Parathyroid adenoma (tissue), 2 donors: ENCODE measurements around the gene YJEFN3.

Experiments
- H2AFZ ChIP-seq: fragments of 300-600 bp; sonication (generic); one replicate; pipeline ENCODE4 v1.7.0; 2017; ENCODE audit warnings: antibody characterized with exemption, mild to moderate bottlenecking
- H3K27ac ChIP-seq: fragments of 300-600 bp; sonication (generic); one replicate; pipeline ENCODE4 v1.7.0; 2017
- H3K27me3 ChIP-seq: fragments of 300-600 bp; sonication (generic); one replicate; pipeline ENCODE4 v1.7.0; 2017; ENCODE audit warnings: low read length; ENCODE audit not compliant: control insufficient read depth, insufficient read depth
- H3K36me3 ChIP-seq: fragments of 300-600 bp; sonication (generic); one replicate; pipeline ENCODE4 v1.7.0; 2017; ENCODE audit warnings: low read length; ENCODE audit not compliant: control insufficient read depth, insufficient read depth
- H3K4me1 ChIP-seq: fragments of 300-600 bp; sonication (generic); one replicate; pipeline ENCODE4 v1.7.0; 2017; ENCODE audit warnings: control low read depth
- H3K4me2 ChIP-seq: fragments of 300-600 bp; sonication (generic); one replicate; pipeline ENCODE4 v1.7.0; 2017; ENCODE audit warnings: low read length
- H3K4me3 ChIP-seq: fragments of 300-600 bp; sonication (generic); one replicate; pipeline ENCODE4 v1.7.0; 2017; ENCODE audit warnings: low read depth, low read length
- H3K79me2 ChIP-seq: fragments of 300-600 bp; sonication (generic); one replicate; pipeline ENCODE4 v1.7.0; 2017; ENCODE audit warnings: control low read depth
- H3K9ac ChIP-seq: fragments of 300-600 bp; sonication (generic); one replicate; pipeline ENCODE4 v1.7.0; 2017; ENCODE audit warnings: mild to moderate bottlenecking
- H3K9me3 ChIP-seq: fragments of 300-600 bp; sonication (generic); one replicate; pipeline ENCODE4 v1.7.0; 2017; ENCODE audit warnings: low read length; ENCODE audit not compliant: control insufficient read depth
- TF ChIP-seq, protein P1 (sequence below): fragments of 300-600 bp; sonication (generic); IDR thresholded peaks from one replicate; pipeline ENCODE4 v1.7.0; 2017; ENCODE audit warnings: antibody characterized with exemption, mild to moderate bottlenecking
- donor health status: primary hyperparathyroidism.

YJEFN3 gene

DNA sequence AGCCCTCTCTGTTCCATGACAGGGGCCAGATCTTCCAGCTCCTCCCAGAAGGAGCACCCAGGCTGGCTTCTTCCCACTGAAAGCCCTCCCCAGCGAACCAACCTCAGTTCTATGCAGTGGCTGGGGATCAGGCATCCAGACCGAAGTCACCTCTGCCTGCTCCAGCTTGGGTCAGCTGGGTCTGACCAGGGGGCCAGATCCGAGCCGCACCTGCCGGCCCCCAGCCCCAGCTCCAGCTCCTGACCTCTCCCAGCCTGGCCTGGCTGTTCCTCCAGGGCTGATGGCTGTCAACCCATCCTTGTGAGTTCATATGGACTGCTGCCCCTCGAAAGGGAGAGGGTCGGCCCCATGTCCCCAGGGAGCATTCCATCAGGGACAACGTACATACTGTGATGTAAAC, 21.4 kb upstream of the YJEFN3 start:
- H3K27ac ChIP-seq = no peak overlapping the region
- no peak overlapping the region for H3K9ac ChIP-seq
- no peaks in the 10 kb centered on the region for H3K27me3 ChIP-seq
- no peak overlapping the region for H2AFZ ChIP-seq
- H3K9me3 ChIP-seq = no peaks in the 10 kb centered on the region
- no peaks in the 10 kb centered on the region for H3K36me3 ChIP-seq
- TF ChIP-seq, protein P1, sequence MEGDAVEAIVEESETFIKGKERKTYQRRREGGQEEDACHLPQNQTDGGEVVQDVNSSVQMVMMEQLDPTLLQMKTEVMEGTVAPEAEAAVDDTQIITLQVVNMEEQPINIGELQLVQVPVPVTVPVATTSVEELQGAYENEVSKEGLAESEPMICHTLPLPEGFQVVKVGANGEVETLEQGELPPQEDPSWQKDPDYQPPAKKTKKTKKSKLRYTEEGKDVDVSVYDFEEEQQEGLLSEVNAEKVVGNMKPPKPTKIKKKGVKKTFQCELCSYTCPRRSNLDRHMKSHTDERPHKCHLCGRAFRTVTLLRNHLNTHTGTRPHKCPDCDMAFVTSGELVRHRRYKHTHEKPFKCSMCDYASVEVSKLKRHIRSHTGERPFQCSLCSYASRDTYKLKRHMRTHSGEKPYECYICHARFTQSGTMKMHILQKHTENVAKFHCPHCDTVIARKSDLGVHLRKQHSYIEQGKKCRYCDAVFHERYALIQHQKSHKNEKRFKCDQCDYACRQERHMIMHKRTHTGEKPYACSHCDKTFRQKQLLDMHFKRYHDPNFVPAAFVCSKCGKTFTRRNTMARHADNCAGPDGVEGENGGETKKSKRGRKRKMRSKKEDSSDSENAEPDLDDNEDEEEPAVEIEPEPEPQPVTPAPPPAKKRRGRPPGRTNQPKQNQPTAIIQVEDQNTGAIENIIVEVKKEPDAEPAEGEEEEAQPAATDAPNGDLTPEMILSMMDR = no peak
- H3K4me1 ChIP-seq = no peaks in the 10 kb centered on the region
- no peak overlapping the region for H3K4me3 ChIP-seq
- no peak overlapping the region for H3K4me2 ChIP-seq
- no peaks in the 10 kb centered on the region for H3K79me2 ChIP-seq

DNA sequence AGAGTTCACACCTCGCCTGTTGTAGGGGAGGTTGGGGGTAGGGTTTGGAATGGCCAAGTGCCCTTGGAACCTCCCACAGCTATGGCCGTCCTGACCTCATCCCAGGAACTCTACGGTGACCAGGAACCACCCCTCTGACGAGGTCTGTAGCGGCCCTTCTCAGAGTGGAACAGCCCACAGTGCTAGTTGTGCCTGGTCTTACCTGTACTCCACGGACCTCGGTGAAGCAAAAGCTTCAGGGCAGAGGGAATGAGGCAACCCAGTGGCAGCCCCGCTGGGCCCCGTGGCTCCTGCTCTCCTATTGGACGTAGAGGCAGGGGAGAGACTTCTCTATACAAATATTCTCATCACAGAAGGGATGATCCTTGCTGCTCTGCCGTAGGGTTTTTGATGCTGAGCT, 20.5 kb upstream of the YJEFN3 start:
- Histone ChIP-seq H2AFZ (no peak overlapping the region), H3K27me3 (no peaks in the 10 kb centered on the region), H3K9ac (no peak overlapping the region), H3K36me3 (no peaks in the 10 kb centered on the region), H3K4me1 (no peaks in the 10 kb centered on the region), H3K79me2 (no peaks in the 10 kb centered on the region), H3K4me3 (no peak overlapping the region), H3K9me3 (no peaks in the 10 kb centered on the region), H3K4me2 (no peak overlapping the region), H3K27ac (no peak overlapping the region)
- TF ChIP-seq, protein P1 = no peak

DNA sequence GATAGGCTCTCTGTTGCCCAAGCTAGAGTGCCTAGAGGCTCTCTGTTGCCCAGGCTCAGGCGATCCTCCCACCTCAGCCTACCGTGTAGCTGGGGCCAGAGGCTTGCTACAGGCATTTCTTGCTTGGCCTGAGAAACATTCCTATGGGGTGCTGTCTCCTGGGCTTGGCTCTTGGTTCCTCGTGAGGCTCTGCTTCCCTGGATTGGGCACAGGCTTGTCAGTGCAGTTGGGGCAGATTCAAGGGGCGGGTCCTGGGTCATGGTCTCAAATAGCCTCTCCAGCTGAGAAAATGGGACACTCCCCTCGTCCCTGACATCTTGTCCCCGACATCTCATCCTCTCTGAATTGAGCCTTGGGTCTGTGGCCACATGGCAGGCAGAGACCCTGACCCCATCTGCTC, 18.3 kb upstream of the YJEFN3 start:
- Histone ChIP-seq H3K4me3 (no peak overlapping the region), H3K9ac (no peak overlapping the region)

DNA sequence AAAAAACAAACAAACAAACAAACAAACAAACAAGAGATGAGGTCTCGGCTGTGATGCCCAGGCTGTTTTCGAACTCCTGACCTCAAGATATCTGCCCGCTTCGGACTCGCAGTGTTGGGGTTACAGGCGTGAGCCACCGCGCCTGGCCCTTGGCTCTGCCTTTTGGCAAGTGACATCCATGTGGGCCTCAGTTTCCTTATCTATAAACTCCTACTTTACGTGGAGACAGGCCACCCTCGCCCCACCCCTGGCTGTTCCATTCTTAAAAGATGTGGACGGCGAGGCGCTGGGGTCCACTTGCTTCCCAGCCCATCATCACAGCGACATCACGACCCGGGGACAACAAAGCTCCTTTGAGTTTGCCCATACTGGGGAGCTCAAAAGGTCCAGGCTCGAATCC, 15.0 kb upstream of the YJEFN3 start:
- Histone ChIP-seq H3K9me3 (no peaks in the 10 kb centered on the region), H3K9ac (no peak overlapping the region), H3K79me2 (peaks cover 23% of the 10 kb centered on the region), H2AFZ (no peak overlapping the region), H3K4me3 (no peak overlapping the region), H3K27ac (no peak overlapping the region), H3K4me2 (peak overlapping the region; percentile 35), H3K4me1 (peaks cover 10% of the 10 kb centered on the region), H3K27me3 (no peaks in the 10 kb centered on the region), H3K36me3 (no peaks in the 10 kb centered on the region)
- TF ChIP-seq, protein P1 = no peak

More for the DNA sequence above, 18.3 kb upstream of the YJEFN3 start:
- Histone ChIP-seq H3K27me3 (no peaks in the 10 kb centered on the region), H3K27ac (no peak overlapping the region), H3K36me3 (no peaks in the 10 kb centered on the region), H3K4me2 (no peak overlapping the region), H3K79me2 (peaks cover under 1% of the 10 kb centered on the region), H2AFZ (no peak overlapping the region), H3K9me3 (no peaks in the 10 kb centered on the region), H3K4me1 (peaks cover 1% of the 10 kb centered on the region)
- TF ChIP-seq, protein P1 = no peak

DNA sequence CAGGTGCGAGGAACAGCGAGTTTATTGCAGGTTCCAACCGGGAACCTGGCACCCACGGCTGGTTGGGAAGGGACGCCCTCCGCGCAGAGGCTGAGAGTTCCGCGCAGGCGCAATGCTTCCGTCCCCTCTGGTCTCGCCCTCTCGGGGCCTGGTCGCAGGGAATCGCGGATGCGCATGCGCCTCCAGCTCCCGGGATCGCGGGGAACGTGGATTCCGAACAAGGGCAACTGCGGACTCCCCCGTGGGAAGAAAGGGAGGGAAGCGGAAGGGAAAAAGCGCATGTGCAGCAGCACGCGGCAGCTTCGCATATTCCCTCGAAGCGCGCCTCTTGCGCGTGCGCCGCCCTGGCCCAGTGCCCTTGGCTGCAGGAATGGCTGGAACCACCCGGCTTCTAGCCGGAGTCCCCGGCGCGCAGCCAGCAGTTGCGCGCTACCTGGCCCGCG, 14.5 kb upstream of the YJEFN3 start:
- Histone ChIP-seq H3K27ac (no peak overlapping the region), H3K4me2 (peak overlapping the region; percentile 35), H3K36me3 (no peaks in the 10 kb centered on the region), H3K4me1 (peaks cover 10% of the 10 kb centered on the region), H3K79me2 (peaks cover 26% of the 10 kb centered on the region), H3K9me3 (no peaks in the 10 kb centered on the region), H2AFZ (no peak overlapping the region), H3K4me3 (no peak overlapping the region), H3K9ac (no peak overlapping the region), H3K27me3 (no peaks in the 10 kb centered on the region)
- TF ChIP-seq, protein P1 = no peak
